NCI-H460 (cell line): Measurements from ENCODE around the gene ZBTB43. TPM values are rescaled to one million over a fixed set of nuclear protein-coding genes. Genes with fewer than 3 reads are reported as not detected.

ENCODE experiments used
- DNase-seq: peaks from one replicate; pipeline ENCODE4 v3.0.0-alpha.2; 2016; ENCODE audit warnings: low read depth; ENCODE audit errors: extremely low read depth
- total RNA-seq: library from RNA; depleted of rRNA; stranded (reverse); fragments of >200 nt; shearing (Covaris generic); gene quantifications from 2 replicates; pipeline ENCODE4 v1.2.3, GENCODE V29; 2014; rRNA removed

The ZBTB43 gene
- total RNA-seq, 1 experiment from 2014 or later: 30.6 TPM

DNA sequence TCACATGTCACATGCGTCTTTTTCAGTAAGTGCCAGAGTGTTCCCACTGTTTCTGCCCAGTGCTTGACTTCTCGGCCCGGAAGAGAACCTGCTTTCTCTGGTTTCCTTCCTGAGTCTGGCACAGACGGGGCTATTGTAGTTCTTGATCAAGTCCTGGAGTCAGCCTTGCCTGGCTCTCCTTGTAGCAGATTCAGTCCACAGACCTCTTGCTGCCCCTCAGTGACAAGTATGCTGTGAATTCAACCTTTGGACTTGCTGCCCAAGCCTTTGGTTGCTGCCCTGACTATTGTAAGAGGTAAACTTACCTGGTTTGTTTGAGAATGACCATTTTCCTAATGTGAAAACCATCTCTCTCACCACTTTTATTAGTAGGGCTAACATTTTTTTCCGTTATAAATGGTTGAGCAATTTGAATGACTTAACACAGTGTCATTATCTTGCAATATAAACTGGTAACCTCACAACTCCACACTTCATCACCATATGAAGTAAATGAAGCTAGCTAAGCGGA lies 80.3 kb downstream of the ZBTB43 start:
- no peak for DNase-seq

DNA sequence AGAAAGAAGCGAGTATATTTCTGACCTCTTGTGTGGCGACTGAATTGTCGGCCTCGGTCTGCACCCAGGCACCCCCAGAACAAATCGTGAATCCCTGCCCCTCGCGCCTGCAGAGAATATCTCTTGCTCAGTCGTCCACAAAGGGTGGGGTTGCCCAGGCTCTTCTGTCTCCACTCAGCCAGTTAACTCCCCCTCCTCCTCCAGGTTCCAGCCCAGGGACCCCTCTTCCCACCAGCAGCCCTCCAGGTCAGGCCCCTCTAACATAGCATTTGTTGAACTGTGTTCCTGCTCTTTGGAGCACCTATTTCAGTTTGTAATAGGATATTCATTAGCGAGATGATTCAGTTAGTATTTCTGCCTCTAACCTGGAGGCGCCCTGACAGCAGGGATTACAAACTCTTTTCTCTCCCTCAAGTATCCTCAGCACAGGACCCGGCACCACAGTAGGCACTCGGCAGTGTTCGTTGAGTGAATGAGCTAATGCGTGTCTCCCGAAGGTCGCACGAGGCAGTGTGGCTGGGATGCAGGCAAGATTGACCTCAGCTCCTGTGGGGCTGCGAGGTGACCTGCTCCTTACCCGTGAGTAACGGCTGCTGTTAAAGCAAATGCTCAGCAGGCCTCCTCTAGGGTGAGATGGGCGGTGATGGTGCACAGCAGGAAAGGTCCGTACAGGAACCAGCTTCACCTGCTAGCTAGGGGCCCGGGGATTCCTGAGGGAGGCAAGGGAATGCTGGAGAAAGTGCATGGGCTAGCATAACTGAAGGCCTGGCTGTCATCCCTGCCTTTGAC lies 81.4 kb downstream of the ZBTB43 start:
- no peak for DNase-seq

DNA sequence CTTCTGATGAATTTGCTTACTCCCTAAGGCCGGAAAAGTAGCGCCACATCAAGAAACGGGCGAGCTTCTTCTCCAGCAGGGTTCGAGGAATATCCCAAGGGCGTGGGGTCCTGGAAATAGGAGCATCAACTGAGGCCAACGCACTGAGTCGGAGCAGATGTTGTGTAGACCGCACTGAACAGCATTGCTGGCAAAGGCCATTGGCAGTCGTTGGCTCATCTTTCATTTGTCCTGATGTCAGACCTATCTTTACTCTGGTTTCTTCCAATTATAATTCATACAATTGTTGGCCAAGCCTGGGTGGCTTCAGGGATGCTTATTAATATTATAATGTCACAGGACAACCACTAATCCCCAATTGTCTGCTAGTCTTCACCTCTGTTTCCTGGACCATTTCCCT lies 82.1 kb downstream of the ZBTB43 start:
- no peak for DNase-seq

Other genes starting within 250 kb of the ZBTB43 start
- gene LMX1B, start 191.1 kb upstream of the ZBTB43 start, total RNA-seq: 1.2 and 1.9 TPM in 2 replicates
- gene ZBTB34, start 55.6 kb downstream of the ZBTB43 start, total RNA-seq: 5.3 and 6.8 TPM in 2 replicates
- gene RALGPS1, start 109.7 kb downstream of the ZBTB43 start, total RNA-seq: 2.8 and 3.3 TPM in 2 replicates